H54 (cell line): Measurements from ENCODE around the gene RILPL1.
A peak's percentile ranks its signal among the peaks of the same experiment; 100 is the strongest.
"Not testable (repeated sequence)": the region's sequence is repeated elsewhere in the genome, so short reads cannot be mapped to it uniquely, and the experiment has no call there.

Experiments used
- DNase-seq: peaks from one replicate; pipeline ENCODE4 v3.0.0; 2011; ENCODE audit warnings: low spot score, mixed read lengths; ENCODE audit not compliant: insufficient read length
- FAIRE-seq: peaks from 3 replicates; lab custom pipeline; 2011; peaks lifted over from hg19 to GRCh38; lab: Jason Lieb, UNC
- POLR2A ChIP-seq: IDR thresholded peaks from 2 replicates; pipeline ENCODE4 v1.6.1; 2011; ENCODE audit warnings: low read depth, mild to moderate bottlenecking, low read length

RILPL1 gene

DNA sequence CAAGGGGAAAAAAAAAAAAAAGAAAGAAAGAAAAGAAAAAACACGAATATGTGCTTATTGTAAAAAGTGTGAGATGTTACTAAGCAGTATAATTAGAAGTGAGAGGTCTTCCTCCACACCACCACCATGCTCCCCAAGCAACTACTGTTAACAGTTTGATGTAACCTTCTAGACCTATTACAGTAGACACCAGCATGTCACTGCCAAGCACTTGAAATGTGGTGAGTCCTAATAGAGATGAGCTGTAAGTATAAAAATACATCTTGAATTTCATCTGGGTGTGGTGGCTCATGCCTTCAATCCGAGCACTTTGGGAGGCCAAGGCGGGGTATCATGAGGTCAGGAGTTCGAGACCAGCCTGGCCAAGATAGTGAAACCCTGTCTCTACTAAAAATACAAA lies 83.7 kb downstream of the RILPL1 start:
- FAIRE-seq = no peak
- no peak for TF ChIP-seq POLR2A
- DNase-seq = no peak

DNA sequence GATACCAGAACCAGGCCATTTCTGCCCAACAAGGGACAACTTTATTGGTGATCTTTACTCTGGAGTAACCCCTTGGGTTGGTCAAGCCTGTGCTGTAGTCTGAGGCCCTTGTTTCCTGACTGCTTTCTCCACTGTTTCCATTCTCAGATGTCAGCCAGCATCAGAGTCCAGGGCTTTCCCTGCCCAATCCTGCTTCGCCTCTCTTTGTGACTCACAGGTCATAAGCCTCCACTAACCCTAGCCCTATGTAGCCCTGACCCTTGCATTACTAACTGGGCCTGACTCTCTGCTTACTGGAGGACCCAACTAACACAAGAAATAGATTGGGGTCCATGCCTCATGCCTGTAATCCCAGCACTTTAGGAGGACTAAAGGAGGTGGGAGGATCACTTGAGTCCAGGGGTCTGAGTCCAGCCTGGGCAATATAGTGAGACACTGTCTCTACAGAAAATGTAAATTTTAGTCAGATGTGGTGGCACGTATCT lies 84.2 kb downstream of the RILPL1 start:
- no peak for FAIRE-seq
- no peak for TF ChIP-seq POLR2A
- DNase-seq = no peak

DNA sequence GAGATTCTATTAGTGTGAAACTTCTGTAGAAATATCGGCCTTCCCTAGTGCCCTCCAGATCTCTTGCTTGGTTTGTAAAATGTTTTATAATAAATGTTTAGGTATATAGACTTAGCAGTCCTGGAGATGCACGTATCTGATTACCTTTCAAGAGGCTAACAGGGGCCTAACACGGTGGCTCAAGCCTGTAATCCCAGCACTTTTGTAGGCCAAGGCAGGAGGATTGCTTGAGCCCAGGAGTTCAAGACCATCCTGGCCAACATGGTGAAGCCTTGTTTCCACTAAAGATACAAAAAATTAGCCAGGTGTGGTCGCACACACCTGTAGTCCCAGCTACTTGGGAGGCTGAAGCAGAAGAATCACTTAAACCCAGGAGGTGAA lies 87.2 kb downstream of the RILPL1 start:
- no peak for DNase-seq
- no peak for FAIRE-seq
- TF ChIP-seq POLR2A = no peak

GRCh38 chr12:123445388-123446332 lies 87.9 kb downstream of the RILPL1 start:
- FAIRE-seq = no peak
- TF ChIP-seq POLR2A = no peak
- DNase-seq = no peak

GRCh38 chr12:123444092-123445026 lies 89.2 kb downstream of the RILPL1 start:
- TF ChIP-seq POLR2A = no peak
- DNase-seq (no peak), FAIRE-seq (no peak)

DNA sequence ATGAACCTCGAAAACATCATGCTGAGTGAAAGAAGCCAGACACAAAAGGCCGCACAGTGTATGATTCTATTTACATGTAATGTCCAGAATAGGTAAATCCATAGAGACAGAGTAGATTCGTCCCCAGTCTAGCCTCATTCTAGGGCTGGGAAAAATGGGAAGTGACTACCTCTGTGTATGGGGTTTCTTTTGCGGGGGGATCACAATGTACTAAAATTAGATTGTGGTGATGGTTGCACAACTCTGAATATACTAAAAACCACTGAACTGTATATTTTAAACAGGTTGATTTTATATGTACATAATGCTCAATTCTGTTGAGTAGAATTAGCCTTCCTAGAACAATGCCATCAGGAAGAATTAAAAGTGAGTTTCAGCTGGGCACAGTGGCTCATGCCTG lies 90.7 kb downstream of the RILPL1 start:
- TF ChIP-seq POLR2A = no peak
- DNase-seq (no peak), FAIRE-seq (no peak)

- FAIRE-seq = no peak
- DNase-seq = no peak
- no peak for TF ChIP-seq POLR2A
Observed at GRCh38 chr12:123441523-123442164, 91.9 kb downstream of the RILPL1 start.

DNA sequence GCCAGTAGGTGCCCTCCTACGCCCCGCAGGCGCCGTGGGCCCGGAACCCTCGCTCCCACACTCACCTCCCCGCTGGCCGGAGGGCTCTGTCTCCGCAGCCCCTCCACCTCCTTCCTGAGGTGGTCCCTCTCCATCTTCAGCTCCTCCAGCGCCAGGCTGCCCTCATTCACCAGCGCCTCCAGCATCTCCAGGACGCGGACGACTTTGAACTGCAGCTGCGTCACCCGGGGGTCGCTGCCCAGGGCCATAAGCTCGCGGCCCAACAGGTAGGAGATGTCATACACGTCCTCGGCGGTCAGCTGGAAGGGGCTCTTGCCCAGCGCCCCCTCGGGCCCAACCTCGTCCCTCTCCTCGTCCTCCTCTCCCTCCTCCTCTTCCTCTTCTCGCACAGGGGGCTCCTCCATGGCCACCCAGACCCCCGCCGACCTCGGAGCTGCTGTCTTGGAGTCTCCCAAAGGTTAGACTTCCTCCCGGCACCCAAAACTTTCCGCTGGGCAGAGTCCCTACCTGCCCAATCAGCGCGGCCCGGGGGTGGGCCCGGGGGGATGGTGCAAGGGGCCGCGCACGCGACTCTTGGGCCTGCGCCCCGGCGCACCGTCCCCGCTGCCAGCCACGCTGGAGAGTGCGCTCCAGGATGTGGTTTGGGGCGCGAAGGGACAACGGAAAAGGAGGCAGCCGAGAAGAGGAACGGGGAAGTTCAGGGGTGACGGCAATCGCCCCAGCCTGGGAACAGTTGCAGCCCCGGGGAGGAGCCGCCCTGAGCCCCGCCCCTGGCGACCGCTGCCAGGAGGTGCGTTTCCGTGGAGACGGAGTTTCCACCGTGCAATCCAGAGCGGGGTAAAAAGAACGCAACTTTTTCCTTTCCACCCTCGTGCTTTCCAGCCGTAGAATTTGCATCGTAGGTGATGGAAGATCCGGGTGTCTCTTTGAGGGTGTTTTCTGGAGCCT lies 97.2 kb downstream of the RILPL1 start, which contains the start of gene RILPL2:
Gene RILPL2, minus strand, starts transcription at position 668 of the 948 bp plus-strand sequence. Its CDS starts 264 bp downstream, at position 404.
- peak; percentile 75 for DNase-seq
- peak; percentile 63 for TF ChIP-seq POLR2A
- FAIRE-seq = peak; percentile 38

- FAIRE-seq (no peak), DNase-seq (no peak)
- no peak for TF ChIP-seq POLR2A
Observed at GRCh38 chr12:123435636-123436016, 97.9 kb downstream of the RILPL1 start.

DNA sequence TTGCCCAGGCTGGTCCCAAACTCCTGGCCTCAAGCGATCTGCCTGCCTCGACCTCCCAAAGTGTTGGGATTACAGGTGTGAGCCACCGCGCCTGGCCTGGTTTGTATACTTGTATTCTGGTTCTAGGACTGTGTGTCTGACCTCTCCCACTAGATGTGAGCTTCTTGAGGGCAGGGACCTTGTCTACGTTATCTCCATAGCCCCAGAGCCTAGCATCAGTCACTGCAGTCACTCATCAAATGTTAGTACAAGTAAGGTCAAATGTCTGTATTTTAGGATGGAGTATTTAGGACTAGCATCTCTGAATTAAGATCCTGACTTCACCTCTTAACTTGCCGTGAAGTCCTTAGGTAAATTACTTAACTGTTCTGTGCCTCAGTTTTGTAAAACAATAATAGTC lies 99.9 kb downstream of the RILPL1 start:
- TF ChIP-seq POLR2A = no peak
- FAIRE-seq = no peak
- no peak for DNase-seq

GRCh38 chr12:123431951-123432817 lies 101.3 kb downstream of the RILPL1 start:
- DNase-seq, FAIRE-seq: not testable (repeated sequence)

- not testable (repeated sequence) for DNase-seq, FAIRE-seq
Observed at GRCh38 chr12:123429101-123429500, 104.4 kb downstream of the RILPL1 start.
